K562 (cell line): ENCODE results near the gene NR1I3. TPM values are rescaled to one million over a fixed set of nuclear protein-coding genes. Genes with fewer than 3 reads are reported as not detected.

Experiments
- ATAC-seq: fragments of 200-7000 bp; cut with Tn5 transposase; 3 replicates; pipeline ENCODE4 v1.9.1; 2020; ENCODE audit warnings: moderate library complexity
- BruUV-seq: library from RNA; stranded (reverse); fragments of 400-500 nt; replicated peaks from 2 replicates; lab custom pipeline; 2021; lab: Mats Ljungman, UMichigan
- CTCF ChIA-PET: fragments of 300-600 bp; formaldehyde crosslinking; extraction: SDS; loops from one replicate; lab custom pipeline; 2021; ENCODE audit warnings: low intra/inter-chr PET ratio; lab: Yijun Ruan, JAX
- POLR2A ChIA-PET: fragments of 300-600, 350-650 bp; sonication (Branson Sonifier 250); formaldehyde crosslinking; extraction: SDS; loops from one replicate; lab custom pipeline; 2021; ENCODE audit warnings: antibody characterized with exemption, inconsistent platforms; lab: Yijun Ruan, JAX
- DNase-seq, 4 experiments: peaks; one replicate each; pipeline versions ENCODE4 v3.0.0 to v3.0.0-alpha.2; 2011 to 2018; ENCODE audit warnings: low spot score in 3 of 4, mixed read lengths in 3 of 4; ENCODE audit errors: extremely low read depth in 1 of 4
- FAIRE-seq: peaks from 2 replicates; lab custom pipeline; 2011; peaks lifted over from hg19 to GRCh38; lab: Jason Lieb, UNC
- H2AFZ ChIP-seq: 2 replicates; pipeline ENCODE4 v1.6.0; 2011; ENCODE audit warnings: low read depth, low read length, control low read depth, inconsistent platforms
- H3K27ac ChIP-seq: fragments of 200-600 bp; 3 replicates; pipeline ENCODE4 v1.8.0; 2011; ENCODE audit warnings: low read depth, mild to moderate bottlenecking, control low read depth, inconsistent platforms, low read length, moderate library complexity, mixed read lengths; ENCODE audit errors: extremely low read depth
- H3K27me3 ChIP-seq, 2 experiments: fragments of 300-600 bp in 1 of 2; 2 replicates in 1 of 2; 3 replicates in 1 of 2; pipeline versions ENCODE4 v1.6.0 to v1.8.0; 2011; ENCODE audit warnings: inconsistent platforms in 2 of 2, low read length in 2 of 2, mild to moderate bottlenecking in 1 of 2, mixed read lengths in 1 of 2, moderate library complexity in 1 of 2; ENCODE audit not compliant: control insufficient read depth in 2 of 2, insufficient read depth in 2 of 2
- H3K36me3 ChIP-seq: fragments of 300-600 bp; 3 replicates; pipeline ENCODE4 v1.8.0; 2011; ENCODE audit warnings: mild to moderate bottlenecking, low read length, inconsistent platforms; ENCODE audit not compliant: control insufficient read depth, insufficient read depth
- H3K4me1 ChIP-seq, 2 experiments: fragments of 200-600 bp in 1 of 2; replicated peaks in 1 of 2; 2 replicates in 1 of 2; 3 replicates in 1 of 2; pipeline versions ENCODE4 v1.5.1 to v1.8.0; 2011; ENCODE audit warnings: inconsistent platforms in 2 of 2, low read length in 2 of 2, mild to moderate bottlenecking in 1 of 2, mixed read lengths in 1 of 2, moderate library complexity in 1 of 2; ENCODE audit not compliant: control insufficient read depth in 2 of 2, insufficient read depth in 2 of 2
- H3K4me2 ChIP-seq: 2 replicates; pipeline ENCODE4 v1.6.1; 2011; ENCODE audit warnings: low read length, control low read depth, inconsistent platforms, mixed read lengths; ENCODE audit not compliant: insufficient read depth
- H3K4me3 ChIP-seq: fragments of 200-600 bp; sonication (generic), shearing (Covaris generic); 2 replicates; pipeline ENCODE4 v1.5.1; 2016; ENCODE audit warnings: control low read depth, inconsistent platforms
- H3K79me2 ChIP-seq: fragments of 200-600 bp; 3 replicates; pipeline ENCODE4 v1.8.0; 2011; ENCODE audit warnings: low read length, inconsistent platforms; ENCODE audit not compliant: control insufficient read depth, insufficient read depth
- H3K9ac ChIP-seq, 2 experiments: 2 replicates each; pipeline versions ENCODE4 v1.6.0 to v1.6.1; 2011; ENCODE audit warnings: low read depth in 2 of 2, low read length in 2 of 2, control low read depth in 1 of 2, inconsistent platforms in 1 of 2, mild to moderate bottlenecking in 1 of 2, mixed read lengths in 1 of 2; ENCODE audit not compliant: insufficient read depth in 1 of 2
- H3K9me1 ChIP-seq: one replicate; pipeline ENCODE4 v1.6.0; 2011; ENCODE audit warnings: inconsistent platforms, mild to moderate bottlenecking, low read length, moderate library complexity; ENCODE audit not compliant: control insufficient read depth, insufficient read depth
- H3K9me3 ChIP-seq: replicated peaks from 2 replicates; pipeline ENCODE4 v1.5.1; 2011; ENCODE audit warnings: low read depth, low read length, inconsistent platforms; ENCODE audit not compliant: control insufficient read depth, insufficient read depth
- H4K20me1 ChIP-seq: replicated peaks from 2 replicates; pipeline ENCODE4 v1.6.1; 2011; ENCODE audit warnings: low read length, inconsistent platforms, mixed read lengths; ENCODE audit not compliant: control insufficient read depth, insufficient read depth
- ARID1B ChIP-seq: fragments of 450-650 bp; IDR thresholded peaks from 2 replicates; pipeline ENCODE4 v1.6.1; 2016; ENCODE audit warnings: antibody characterized with exemption, mild to moderate bottlenecking, inconsistent platforms
- ELF1 ChIP-seq: fragments of 200-800 bp; sonication (Bioruptor generic); IDR thresholded peaks from 2 replicates; pipeline ENCODE4 v1.6.1; 2016; ENCODE audit warnings: missing genetic modification characterization, missing compliant biosample characterization
- FOSL1 ChIP-seq: fragments of 200-800 bp; sonication (Bioruptor generic); conservative IDR thresholded peaks from 2 replicates; pipeline ENCODE4 v1.6.1; 2016; ENCODE audit warnings: missing genetic modification characterization, missing compliant biosample characterization
- JUN ChIP-seq, 2 experiments: sonication (generic) in 1 of 2; formaldehyde crosslinking in 1 of 2; IDR thresholded peaks; 2 replicates each; pipeline versions ENCODE4 v1.6.1 to v1.8.0; 2012 to 2022; ENCODE audit warnings: borderline replicate concordance in 2 of 2, mild to moderate bottlenecking in 2 of 2, improper control_type of control experiment in 1 of 2, low read depth in 1 of 2, low read length in 1 of 2, missing genetic modification reagents in 1 of 2
- JUND ChIP-seq, 2 experiments: IDR thresholded peaks; 2 replicates in 1 of 2; 3 replicates in 1 of 2; pipeline ENCODE4 v1.6.1; 2011; ENCODE audit warnings: borderline replicate concordance in 2 of 2, low read depth in 2 of 2, low read length in 2 of 2, improper control_type of control experiment in 1 of 2, missing biosample characterization in 1 of 2, missing genetic modification characterization in 1 of 2, missing genetic modification reagents in 1 of 2
- SMARCA4 ChIP-seq: fragments of 450-650 bp; IDR thresholded peaks from 2 replicates; pipeline ENCODE4 v1.6.1; 2016
- ZNF77 ChIP-seq: fragments of 250-450 bp; sonication (Bioruptor Pico); IDR thresholded peaks from 2 replicates; pipeline ENCODE4 v1.5.0; 2020
- WGBS: fragments of 100-300 bp; shearing (Covaris generic); methylation state at CpG from one replicate; pipeline ENCODE4 v1.1.6; 2016; ENCODE audit warnings: low coverage, mixed read lengths; ENCODE audit not compliant: insufficient coverage; ENCODE audit errors: missing lambda C conversion rate; 5-methylcytosine and 5-hydroxymethylcytosine counted together
- in situ Hi-C: fragments of 300-500 bp; cut with MboI; formaldehyde crosslinking; loops from 4 replicates; pipeline ENCODE4 v1.15.0; 2018; ENCODE audit warnings: inconsistent platforms, mixed read lengths
- intact Hi-C: fragments of 100-400 bp; cut with micrococcal nuclease; formaldehyde crosslinking; loops from 2 replicates; pipeline ENCODE4 v1.14.2; 2022
- polyA plus RNA-seq, 8 experiments: library from polyadenylated mRNA; depleted of rRNA in 4 of 8; stranded (reverse) in 5 of 8; unstranded in 3 of 8; fragments of >200 nt; fragmentation: Nextera tagmentation in 2 of 8; fragmentation: Illumina TruSeq in 1 of 8; extraction: Ambion mirVana in 2 of 8; extraction: Trizol in 1 of 8; gene quantifications; 2 replicates each; pipeline versions ENCODE4 v1.2.1 to v1.2.3, GENCODE V29; 2011 to 2014; ENCODE audit warnings: inconsistent platforms in 1 of 8, missing spikeins in 1 of 8
- total RNA-seq, 7 experiments: library from RNA; depleted of rRNA in 6 of 7; stranded (reverse); fragments of >200 nt in 6 of 7; fragmentation: Illumina TruSeq in 2 of 7; extraction: Trizol in 2 of 7; gene quantifications; 2 replicates each; pipeline versions ENCODE4 v1.2.1 to v1.2.3, GENCODE V29; 2011 to 2021; ENCODE audit warnings: low replicate concordance in 1 of 7
- TF ChIP-seq, protein P1 (sequence below): sonication (generic); formaldehyde crosslinking; IDR thresholded peaks from 2 replicates; pipeline ENCODE4 v1.8.1; 2022; ENCODE audit warnings: missing genetic modification reagents
- TF ChIP-seq, protein P2 (sequence below): fragments of 450-650 bp; IDR thresholded peaks from 2 replicates; pipeline ENCODE4 v1.6.1; 2017; ENCODE audit warnings: antibody characterized with exemption, mild to moderate bottlenecking
- TF ChIP-seq, protein P3 (sequence below), 2 experiments: fragments of 450-650 bp in 1 of 2; sonication (generic) in 1 of 2; formaldehyde crosslinking in 1 of 2; IDR thresholded peaks in 1 of 2; conservative IDR thresholded peaks in 1 of 2; 2 replicates each; pipeline versions ENCODE4 v1.6.1 to v1.8.1; 2016 to 2023; ENCODE audit warnings: mild to moderate bottlenecking in 2 of 2, moderate library complexity in 2 of 2, inconsistent platforms in 1 of 2, missing genetic modification reagents in 1 of 2

Gene NR1I3
- total and polyA plus RNA-seq, 9 of the 15 experiments (the other 6 are each of a cell fraction or from before 2014, with no cell fraction given), result 0.11 TPM; not detected in 8

DNA sequence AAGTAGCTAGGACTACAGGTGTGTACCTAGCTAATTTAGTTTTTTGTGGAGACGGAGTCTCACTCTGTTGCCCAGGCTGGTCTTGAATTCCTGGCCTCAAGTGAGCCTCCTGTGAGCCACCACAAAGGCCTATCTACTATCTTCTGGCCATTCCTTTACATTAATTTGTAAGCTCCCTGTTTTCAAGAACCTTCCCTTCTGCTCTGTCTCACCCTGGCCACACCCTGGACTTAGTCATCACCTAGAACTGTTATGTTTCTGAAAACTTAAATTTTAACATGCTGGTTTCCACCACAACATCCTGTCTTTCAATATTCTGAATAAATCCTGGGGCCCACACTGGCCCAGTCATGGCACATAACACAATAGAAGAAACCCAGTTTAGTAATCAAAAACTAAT is 55.8 kb downstream of the NR1I3 start:
- no TSS peak for BruUV-seq
- Histone ChIP-seq H3K9me1 (no peaks in the 10 kb centered on the region), H3K79me2 (peaks cover under 1% of the 10 kb centered on the region; the same call in 2 of the 3 replicates), H3K27ac (peak overlapping the region; percentile 34; the same call in 2 of the 3 replicates), H3K4me2 (0 out of 2 replicates have a peak overlapping the region, but pooled peaks have one; percentile 0), H3K9me3 (no peaks in the 10 kb centered on the region), H3K27me3 (no peaks in the 10 kb centered on the region), H2AFZ (peak overlapping the region; percentile 60; the same call in 1 of the 2 replicates), H3K9ac (peak overlapping the region in 1 of 2 experiments; percentile 53; a peak in 1 of 4 replicates), H4K20me1 (no peaks in the 10 kb centered on the region), H3K4me3 (no peak overlapping the region), H3K4me1 (peaks cover 35 to 41% of the 10 kb centered on the region in 2 experiments), H3K36me3 (no peaks in the 10 kb centered on the region)
- ChIA-PET CTCF (interaction anchor here (0.6 to 1.1 kb wide), 2 partner anchors 185 to 192 kb away, joined by 4 to 5 read pairs; partner anchors contain the start of gene CFAP126), POLR2A (interaction anchor here (1.0 to 2.4 kb wide), 6 partner anchors 9 to 43 kb away, joined by 3 to 12 read pairs (median 6); partner anchors contain the start of genes NDUFS2 and TOMM40L)
- WGBS, result 40% methylated on average over 1 of the region's 1 CpG
- DNase-seq (peak in 2 of 4 experiments; percentile 42 to 54), ATAC-seq (peak; percentile 6; the same call in 1 of the 3 replicates), FAIRE-seq (no peak)
- in situ Hi-C loops (no loop called here), intact Hi-C loops (no loop called here)
- peak; percentile 70 for TF ChIP-seq JUND (IDR thresholded peaks at IDR 0.05; ENCODE audit: borderline replicate concordance, low read depth, low read length)
- TF ChIP-seq JUND (tag; IDR thresholded peaks at IDR 0.05; ENCODE audit: borderline replicate concordance, low read depth, low read length), result peak; percentile 26; the same call in 1 of the 3 replicates
- no peak for TF ChIP-seq ZNF77 (CRISPR knock-in tag)
- TF ChIP-seq SMARCA4, result 0 out of 2 replicates have a peak, but pooled peaks have one; percentile 17
- TF ChIP-seq, protein P1, sequence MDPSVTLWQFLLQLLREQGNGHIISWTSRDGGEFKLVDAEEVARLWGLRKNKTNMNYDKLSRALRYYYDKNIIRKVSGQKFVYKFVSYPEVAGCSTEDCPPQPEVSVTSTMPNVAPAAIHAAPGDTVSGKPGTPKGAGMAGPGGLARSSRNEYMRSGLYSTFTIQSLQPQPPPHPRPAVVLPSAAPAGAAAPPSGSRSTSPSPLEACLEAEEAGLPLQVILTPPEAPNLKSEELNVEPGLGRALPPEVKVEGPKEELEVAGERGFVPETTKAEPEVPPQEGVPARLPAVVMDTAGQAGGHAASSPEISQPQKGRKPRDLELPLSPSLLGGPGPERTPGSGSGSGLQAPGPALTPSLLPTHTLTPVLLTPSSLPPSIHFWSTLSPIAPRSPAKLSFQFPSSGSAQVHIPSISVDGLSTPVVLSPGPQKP, result no peak
- peak; percentile 80 for TF ChIP-seq FOSL1 (tag)
- 0 out of 2 replicates have a peak, but pooled peaks have one; percentile 22 for TF ChIP-seq ARID1B
- TF ChIP-seq ELF1 (tag), result no peak
- TF ChIP-seq, protein P2, sequence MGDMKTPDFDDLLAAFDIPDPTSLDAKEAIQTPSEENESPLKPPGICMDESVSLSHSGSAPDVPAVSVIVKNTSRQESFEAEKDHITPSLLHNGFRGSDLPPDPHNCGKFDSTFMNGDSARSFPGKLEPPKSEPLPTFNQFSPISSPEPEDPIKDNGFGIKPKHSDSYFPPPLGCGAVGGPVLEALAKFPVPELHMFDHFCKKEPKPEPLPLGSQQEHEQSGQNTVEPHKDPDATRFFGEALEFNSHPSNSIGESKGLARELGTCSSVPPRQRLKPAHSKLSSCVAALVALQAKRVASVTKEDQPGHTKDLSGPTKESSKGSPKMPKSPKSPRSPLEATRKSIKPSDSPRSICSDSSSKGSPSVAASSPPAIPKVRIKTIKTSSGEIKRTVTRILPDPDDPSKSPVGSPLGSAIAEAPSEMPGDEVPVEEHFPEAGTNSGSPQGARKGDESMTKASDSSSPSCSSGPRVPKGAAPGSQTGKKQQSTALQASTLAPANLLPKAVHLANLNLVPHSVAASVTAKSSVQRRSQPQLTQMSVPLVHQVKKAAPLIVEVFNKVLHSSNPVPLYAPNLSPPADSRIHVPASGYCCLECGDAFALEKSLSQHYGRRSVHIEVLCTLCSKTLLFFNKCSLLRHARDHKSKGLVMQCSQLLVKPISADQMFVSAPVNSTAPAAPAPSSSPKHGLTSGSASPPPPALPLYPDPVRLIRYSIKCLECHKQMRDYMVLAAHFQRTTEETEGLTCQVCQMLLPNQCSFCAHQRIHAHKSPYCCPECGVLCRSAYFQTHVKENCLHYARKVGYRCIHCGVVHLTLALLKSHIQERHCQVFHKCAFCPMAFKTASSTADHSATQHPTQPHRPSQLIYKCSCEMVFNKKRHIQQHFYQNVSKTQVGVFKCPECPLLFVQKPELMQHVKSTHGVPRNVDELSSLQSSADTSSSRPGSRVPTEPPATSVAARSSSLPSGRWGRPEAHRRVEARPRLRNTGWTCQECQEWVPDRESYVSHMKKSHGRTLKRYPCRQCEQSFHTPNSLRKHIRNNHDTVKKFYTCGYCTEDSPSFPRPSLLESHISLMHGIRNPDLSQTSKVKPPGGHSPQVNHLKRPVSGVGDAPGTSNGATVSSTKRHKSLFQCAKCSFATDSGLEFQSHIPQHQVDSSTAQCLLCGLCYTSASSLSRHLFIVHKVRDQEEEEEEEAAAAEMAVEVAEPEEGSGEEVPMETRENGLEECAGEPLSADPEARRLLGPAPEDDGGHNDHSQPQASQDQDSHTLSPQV, result 0 out of 2 replicates have a peak, but pooled peaks have one; percentile 18
- TF ChIP-seq JUN (IDR thresholded peaks at IDR 0.05; ENCODE audit: borderline replicate concordance, low read depth, low read length), result peak; percentile 35; the same call in 1 of the 2 replicates
- no peak for TF ChIP-seq JUN (CRISPR knock-in tag; IDR thresholded peaks at IDR 0.05; ENCODE audit: borderline replicate concordance)
- TF ChIP-seq, protein P3, sequence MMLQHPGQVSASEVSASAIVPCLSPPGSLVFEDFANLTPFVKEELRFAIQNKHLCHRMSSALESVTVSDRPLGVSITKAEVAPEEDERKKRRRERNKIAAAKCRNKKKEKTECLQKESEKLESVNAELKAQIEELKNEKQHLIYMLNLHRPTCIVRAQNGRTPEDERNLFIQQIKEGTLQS (IDR thresholded peaks at IDR 0.05), result peak; percentile 61
- TF ChIP-seq, protein P3 (CRISPR knock-in tag; conservative IDR thresholded peaks at IDR 0.05), result no peak
